ENCODE results near the gene GNA15.

The GNA15 gene

DNA sequence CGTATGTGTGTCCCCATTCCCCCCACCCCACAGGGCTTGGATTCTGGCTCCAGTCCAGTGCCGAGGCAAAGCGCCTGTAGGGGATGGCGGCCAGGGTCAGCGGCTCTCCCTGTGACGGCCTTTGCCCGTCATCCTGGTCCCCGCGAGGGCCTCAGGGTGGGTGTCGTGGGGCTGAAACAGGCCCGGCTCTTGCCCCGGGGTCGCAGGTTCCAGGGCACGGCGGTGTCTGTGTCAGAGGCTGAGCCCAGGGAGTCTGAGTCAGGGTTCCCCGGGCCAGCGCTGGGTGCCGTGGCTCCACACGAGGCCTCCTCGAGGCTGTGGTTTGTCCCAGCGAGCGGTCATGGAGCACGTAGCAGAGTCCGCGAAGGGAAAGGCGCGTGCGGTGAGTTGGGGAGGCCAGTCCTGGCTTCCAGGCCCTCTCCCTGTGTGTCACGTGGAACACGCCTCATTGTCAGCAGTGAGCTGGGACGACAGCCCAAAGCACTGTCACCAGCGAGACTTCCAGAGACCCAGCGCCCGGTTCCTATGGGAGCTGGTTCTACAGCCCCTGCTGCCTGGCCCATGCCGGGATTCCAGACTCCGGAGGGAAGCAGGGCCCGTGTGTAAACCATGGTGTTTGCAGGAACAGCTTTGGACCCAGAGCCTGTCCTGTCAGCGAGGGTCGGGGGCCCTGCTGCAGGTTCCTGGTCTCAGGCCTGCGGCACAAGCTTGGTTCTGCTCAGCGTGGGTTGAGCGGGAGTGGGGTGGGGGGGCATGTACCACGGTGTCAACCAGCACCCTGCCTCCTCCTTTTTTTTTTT, 63.3 kb downstream of the GNA15 start:
- TF ChIP-seq, protein P1, sequence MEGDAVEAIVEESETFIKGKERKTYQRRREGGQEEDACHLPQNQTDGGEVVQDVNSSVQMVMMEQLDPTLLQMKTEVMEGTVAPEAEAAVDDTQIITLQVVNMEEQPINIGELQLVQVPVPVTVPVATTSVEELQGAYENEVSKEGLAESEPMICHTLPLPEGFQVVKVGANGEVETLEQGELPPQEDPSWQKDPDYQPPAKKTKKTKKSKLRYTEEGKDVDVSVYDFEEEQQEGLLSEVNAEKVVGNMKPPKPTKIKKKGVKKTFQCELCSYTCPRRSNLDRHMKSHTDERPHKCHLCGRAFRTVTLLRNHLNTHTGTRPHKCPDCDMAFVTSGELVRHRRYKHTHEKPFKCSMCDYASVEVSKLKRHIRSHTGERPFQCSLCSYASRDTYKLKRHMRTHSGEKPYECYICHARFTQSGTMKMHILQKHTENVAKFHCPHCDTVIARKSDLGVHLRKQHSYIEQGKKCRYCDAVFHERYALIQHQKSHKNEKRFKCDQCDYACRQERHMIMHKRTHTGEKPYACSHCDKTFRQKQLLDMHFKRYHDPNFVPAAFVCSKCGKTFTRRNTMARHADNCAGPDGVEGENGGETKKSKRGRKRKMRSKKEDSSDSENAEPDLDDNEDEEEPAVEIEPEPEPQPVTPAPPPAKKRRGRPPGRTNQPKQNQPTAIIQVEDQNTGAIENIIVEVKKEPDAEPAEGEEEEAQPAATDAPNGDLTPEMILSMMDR (IDR thresholded peaks at IDR 0.05), result no peak

DNA sequence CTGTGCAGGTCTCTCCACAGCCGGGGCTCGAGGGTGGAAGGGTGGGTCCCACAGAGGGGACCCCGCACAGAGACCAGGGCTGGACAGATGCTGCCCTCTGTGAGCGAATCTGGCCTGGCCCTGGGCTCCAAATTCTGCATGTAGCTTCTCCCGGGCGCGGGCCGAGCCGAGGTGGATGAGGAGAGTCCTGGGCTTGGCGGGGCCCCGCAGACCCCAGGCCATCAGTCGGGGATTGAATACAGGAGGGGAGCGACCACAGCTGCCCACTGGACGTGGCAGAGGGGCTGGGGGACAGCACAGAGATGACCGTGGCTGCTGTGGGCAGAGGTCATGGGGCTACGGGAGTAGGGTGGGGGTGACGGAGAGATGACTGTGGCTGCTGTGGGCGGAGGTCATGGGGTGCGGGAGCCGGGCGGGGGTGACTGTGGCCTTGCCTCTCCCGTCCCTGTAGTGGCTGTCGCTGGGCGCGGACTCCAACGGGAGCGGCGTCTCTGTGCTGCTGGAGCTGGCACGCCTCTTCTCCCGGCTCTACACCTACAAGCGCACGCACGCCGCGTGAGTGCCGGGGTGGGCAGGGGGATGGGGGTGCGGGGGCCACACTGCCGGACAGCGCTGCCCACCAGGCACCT, 65.4 kb downstream of the GNA15 start:
- TF ChIP-seq, protein P1 (IDR thresholded peaks at IDR 0.05), result no peak

DNA sequence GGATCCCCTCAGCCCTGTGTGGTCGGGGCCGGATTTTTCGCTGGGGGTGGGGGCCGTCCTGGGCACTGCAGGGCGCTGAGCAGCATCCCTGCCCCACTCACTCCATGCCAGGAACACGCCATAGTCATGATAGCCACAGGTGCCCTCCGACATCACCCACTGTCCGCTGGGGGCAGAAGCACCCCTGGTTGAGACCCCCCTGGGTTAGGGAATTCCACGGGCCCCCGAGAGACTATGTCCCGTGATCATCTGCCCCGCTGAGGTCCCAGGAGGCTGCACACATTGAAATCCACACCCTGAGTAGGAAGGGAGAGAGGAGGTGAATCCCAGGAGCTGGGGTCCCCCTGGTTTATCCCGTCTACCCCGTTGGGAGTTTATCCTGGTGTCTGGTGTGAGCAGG, 66.1 kb downstream of the GNA15 start:
- TF ChIP-seq, protein P1 (IDR thresholded peaks at IDR 0.05), result no peak

DNA sequence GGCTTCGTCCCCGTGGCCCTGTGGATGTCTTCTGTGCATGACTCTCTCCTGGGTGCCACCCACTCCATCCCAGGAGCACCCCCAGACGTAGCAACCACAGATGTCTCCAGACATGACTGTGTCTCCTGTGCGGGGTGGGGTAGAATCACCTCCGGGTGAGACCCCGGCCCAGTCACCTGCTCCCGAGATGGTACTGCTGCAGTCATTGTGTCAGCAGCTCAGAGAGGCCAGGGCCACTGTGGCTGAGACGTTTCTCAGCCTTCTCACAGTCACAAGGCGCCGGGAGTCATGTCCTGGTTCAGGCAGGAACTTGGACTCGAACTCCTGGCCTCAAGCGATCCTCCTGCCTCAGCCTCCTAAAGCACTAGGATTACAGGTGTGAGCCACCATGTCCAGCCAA, 66.5 kb downstream of the GNA15 start:
- TF ChIP-seq, protein P1 (IDR thresholded peaks at IDR 0.05), result no peak

DNA sequence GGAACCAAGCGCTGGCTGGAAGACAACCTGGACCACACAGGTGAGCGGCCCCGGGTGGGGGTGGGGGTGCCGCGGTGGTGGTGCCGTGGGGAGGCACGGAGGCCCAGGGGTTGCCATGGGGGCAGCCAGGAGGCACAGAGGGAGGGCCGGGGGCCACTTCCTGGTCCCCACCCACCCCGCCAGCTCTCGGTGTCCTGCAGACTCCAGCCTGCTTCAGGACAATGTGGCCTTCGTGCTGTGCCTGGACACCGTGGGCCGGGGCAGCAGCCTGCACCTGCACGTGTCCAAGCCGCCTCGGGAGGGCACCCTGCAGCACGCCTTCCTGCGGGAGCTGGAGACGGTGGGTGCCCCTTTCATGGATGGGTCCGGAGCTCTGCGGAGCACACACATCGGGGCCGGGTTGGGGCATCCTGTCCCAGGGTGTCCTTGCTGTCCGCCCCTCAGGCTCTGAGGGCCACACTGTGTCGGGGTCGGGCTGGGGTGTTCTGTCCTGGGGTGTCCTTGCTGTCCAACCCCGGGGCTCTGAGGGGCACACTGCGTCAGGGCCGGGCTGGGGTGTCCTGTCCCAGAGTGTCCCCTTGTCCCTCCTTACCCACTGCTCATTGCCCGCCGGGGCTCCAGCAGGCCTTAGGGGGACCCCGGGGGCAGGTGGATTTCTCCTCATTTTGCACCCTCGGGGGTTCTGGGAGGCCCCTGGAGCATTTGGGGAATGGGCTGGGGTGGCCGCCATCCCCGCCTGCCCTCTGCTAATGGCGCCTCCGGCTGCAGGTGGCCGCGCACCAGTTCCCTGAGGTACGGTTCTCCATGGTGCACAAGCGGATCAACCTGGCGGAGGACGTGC, 68.2 kb downstream of the GNA15 start:
- TF ChIP-seq, protein P1 (IDR thresholded peaks at IDR 0.05), result no peak

DNA sequence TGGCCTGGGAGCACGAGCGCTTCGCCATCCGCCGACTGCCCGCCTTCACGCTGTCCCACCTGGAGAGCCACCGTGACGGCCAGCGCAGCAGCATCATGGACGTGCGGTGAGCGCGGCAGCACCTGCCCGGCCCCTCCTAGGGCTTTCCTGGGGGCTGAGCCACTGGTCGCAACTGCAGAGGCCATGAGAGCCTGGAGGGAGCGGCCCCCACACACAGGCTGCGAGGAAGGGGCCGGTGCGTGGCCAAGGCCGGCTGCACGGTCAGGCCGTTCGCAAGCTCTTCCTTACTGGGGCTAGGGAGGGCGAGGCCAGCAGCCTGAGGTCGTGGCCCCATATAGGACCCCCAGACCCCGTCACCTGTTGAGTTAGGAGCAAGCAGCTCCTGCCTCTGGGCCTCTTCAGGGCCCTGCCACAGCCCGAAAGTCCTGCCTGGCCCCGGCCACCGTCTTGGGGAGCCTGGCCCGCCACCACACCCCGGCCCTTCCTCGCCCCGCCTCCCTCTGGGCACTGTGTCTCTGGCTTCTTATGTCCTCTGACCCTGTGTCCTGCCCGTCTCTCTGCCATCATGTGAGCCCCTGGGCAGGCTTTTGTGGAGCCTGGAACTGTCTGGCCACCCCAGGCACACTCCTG, 68.9 kb downstream of the GNA15 start:
- TF ChIP-seq, protein P1 (IDR thresholded peaks at IDR 0.05), result no peak
